MCF 10A (cell line): ENCODE data around the gene ESR1. TPM values are rescaled to one million over a fixed set of nuclear protein-coding genes. Genes with fewer than 3 reads are reported as not detected.
A peak's percentile ranks its signal among the peaks of the same experiment; 100 is the strongest.

Experiments used
- BruUV-seq: library from RNA; stranded (reverse); fragments of 400-500 nt; replicated peaks from 2 replicates; lab custom pipeline; 2021; lab: Mats Ljungman, UMichigan
- CTCF ChIA-PET: fragments of 300-600 bp; sonication (Branson Sonifier 250); formaldehyde crosslinking; extraction: SDS; loops from one replicate; lab custom pipeline; 2021; ENCODE audit warnings: antibody characterized with exemption, inconsistent platforms; lab: Yijun Ruan, JAX
- POLR2A ChIA-PET: fragments of 300-600, 350-650 bp; sonication (Branson Sonifier 250); formaldehyde crosslinking; extraction: SDS; loops from one replicate; lab custom pipeline; 2020; ENCODE audit warnings: antibody characterized with exemption, inconsistent platforms; lab: Yijun Ruan, JAX
- DNase-seq: peaks from one replicate; pipeline ENCODE4 v3.0.0-alpha.2; 2018; ENCODE audit not compliant: unreplicated experiment
- H3K27ac Mint-ChIP-seq: one replicate; pipeline ENCODE4 v1.8.0; 2022; ENCODE audit warnings: mild to moderate bottlenecking, low read depth, mixed read lengths; ENCODE audit not compliant: unreplicated experiment
- H3K27me3 Mint-ChIP-seq: one replicate; pipeline ENCODE4 v1.8.0; 2022; ENCODE audit warnings: mixed read lengths; ENCODE audit not compliant: insufficient read depth, unreplicated experiment
- H3K36me3 Mint-ChIP-seq: one replicate; pipeline ENCODE4 v1.8.0; 2022; ENCODE audit warnings: mild to moderate bottlenecking, moderate library complexity, mixed read lengths; ENCODE audit not compliant: insufficient read depth, unreplicated experiment
- H3K4me1 Mint-ChIP-seq: one replicate; pipeline ENCODE4 v1.8.0; 2022; ENCODE audit warnings: mixed read lengths; ENCODE audit not compliant: insufficient read depth, unreplicated experiment
- H3K4me3 Mint-ChIP-seq: one replicate; pipeline ENCODE4 v1.8.0; 2022; ENCODE audit warnings: mild to moderate bottlenecking, moderate library complexity, mixed read lengths; ENCODE audit not compliant: unreplicated experiment
- H3K9me3 Mint-ChIP-seq: one replicate; pipeline ENCODE4 v1.8.0; 2022; ENCODE audit warnings: mixed read lengths; ENCODE audit not compliant: unreplicated experiment
- intact Hi-C: fragments of 100-400 bp; cut with micrococcal nuclease; formaldehyde crosslinking; loops from 2 replicates; pipeline ENCODE4 v1.14.1; 2022
- total RNA-seq: library from RNA; stranded (reverse); gene quantifications from 2 replicates; pipeline ENCODE4 v1.2.3, GENCODE V29; 2022
- TF ChIP-seq, protein P1 (sequence below): fragments of 200-600 bp; IDR thresholded peaks from one replicate; pipeline ENCODE4 v1.8.0; 2022; ENCODE audit warnings: antibody characterized with exemption, mild to moderate bottlenecking; ENCODE audit not compliant: unreplicated experiment

The ESR1 gene
- total RNA-seq, 1 experiment from 2014 or later: 0.05 TPM

DNA sequence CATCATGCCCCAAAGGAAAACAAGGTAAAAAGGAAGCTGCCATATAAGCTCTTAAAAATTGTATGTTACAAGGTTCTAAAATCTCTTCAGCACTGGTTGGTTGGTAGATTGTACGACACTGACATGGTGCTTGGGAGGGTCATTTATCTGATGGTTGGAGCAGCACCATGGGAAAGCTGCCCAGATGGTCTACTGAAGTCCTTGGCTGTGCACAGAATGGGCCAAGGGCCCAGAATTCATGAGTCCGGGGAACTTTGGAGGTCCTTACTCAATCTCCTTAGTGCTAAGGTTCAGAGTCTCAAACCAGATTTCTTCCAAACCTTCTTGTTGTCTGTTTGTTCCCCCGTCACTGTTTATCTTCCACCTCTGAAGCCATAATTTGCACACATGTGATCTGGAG lies 314.4 kb downstream of the ESR1 start:
- intact Hi-C loops: no loop called here
- H3K36me3 Mint-ChIP-seq: peaks cover 4% of the 10 kb centered on the region
- ChIA-PET POLR2A (no interaction called here), CTCF (interaction anchor here (0.8 to 7.9 kb wide), 3 partner anchors 8 to 431 kb away, joined by 3 to 142 read pairs (median 9); no protein-coding TSS in a partner anchor)
- DNase-seq: no peak
- no peaks in the 10 kb centered on the region for H3K9me3 Mint-ChIP-seq
- no peak overlapping the region for H3K27ac Mint-ChIP-seq
- no peak overlapping the region for H3K4me3 Mint-ChIP-seq
- no peaks in the 10 kb centered on the region for H3K27me3 Mint-ChIP-seq
- no peaks in the 10 kb centered on the region for H3K4me1 Mint-ChIP-seq
- TF ChIP-seq, protein P1, sequence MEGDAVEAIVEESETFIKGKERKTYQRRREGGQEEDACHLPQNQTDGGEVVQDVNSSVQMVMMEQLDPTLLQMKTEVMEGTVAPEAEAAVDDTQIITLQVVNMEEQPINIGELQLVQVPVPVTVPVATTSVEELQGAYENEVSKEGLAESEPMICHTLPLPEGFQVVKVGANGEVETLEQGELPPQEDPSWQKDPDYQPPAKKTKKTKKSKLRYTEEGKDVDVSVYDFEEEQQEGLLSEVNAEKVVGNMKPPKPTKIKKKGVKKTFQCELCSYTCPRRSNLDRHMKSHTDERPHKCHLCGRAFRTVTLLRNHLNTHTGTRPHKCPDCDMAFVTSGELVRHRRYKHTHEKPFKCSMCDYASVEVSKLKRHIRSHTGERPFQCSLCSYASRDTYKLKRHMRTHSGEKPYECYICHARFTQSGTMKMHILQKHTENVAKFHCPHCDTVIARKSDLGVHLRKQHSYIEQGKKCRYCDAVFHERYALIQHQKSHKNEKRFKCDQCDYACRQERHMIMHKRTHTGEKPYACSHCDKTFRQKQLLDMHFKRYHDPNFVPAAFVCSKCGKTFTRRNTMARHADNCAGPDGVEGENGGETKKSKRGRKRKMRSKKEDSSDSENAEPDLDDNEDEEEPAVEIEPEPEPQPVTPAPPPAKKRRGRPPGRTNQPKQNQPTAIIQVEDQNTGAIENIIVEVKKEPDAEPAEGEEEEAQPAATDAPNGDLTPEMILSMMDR: no peak
- BruUV-seq: no TSS peak

DNA sequence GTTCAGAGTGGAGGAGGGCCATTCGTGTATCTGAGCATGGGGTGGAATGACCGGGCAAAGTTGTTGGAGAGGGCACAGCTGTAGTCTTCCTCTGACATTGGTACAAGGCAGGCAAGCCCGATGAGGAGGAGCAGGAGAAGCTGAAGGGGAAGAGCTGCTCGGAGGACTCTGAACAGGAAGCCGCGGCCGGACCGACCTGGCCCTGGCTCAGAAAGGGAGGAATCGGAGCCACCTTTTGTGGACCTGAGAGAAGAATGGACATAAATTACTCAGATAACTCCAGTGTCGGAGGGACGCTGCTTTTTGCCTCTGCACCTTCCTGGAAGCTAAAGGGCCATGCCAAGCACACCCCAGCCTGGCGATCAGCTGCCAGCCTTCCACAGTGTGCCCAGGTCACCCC lies 315.0 kb downstream of the ESR1 start:
- POLR2A ChIA-PET: no interaction called here
- CTCF ChIA-PET: interaction anchor here (0.6 to 7.9 kb wide), 3 partner anchors 23 to 432 kb away, joined by 3 to 142 read pairs (median 9); no protein-coding TSS in a partner anchor
- Mint-ChIP-seq H3K27me3 (no peaks in the 10 kb centered on the region), H3K4me1 (no peaks in the 10 kb centered on the region), H3K27ac (no peak overlapping the region), H3K4me3 (no peak overlapping the region), H3K36me3 (peaks cover 4% of the 10 kb centered on the region), H3K9me3 (no peaks in the 10 kb centered on the region)
- DNase-seq: no peak
- no TSS peak for BruUV-seq
- intact Hi-C loops: no loop called here
- TF ChIP-seq, protein P1: no peak

DNA sequence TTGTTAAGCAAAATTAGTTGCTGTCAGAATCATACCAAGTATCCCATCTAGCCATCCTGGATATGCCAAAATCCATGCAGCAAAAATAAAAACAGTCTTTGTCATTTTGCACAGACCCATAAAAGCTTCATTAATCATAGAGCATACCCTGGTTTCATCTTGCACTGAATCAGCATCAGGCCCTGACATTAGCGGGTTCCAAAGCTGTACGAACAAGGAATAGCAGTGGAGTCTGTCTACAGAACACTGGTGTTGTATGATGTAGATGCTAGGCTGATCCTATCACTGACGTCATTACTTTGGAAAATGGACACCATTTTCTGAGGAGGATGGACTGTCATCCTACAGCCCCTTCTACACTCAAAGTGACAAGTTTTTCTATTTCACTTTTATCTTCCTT lies 315.6 kb downstream of the ESR1 start:
- Mint-ChIP-seq H3K9me3 (no peaks in the 10 kb centered on the region), H3K4me3 (no peak overlapping the region), H3K27me3 (no peaks in the 10 kb centered on the region), H3K4me1 (no peaks in the 10 kb centered on the region), H3K36me3 (peaks cover 4% of the 10 kb centered on the region), H3K27ac (no peak overlapping the region)
- intact Hi-C loops: no loop called here
- ChIA-PET CTCF (interaction anchor here (0.6 to 7.9 kb wide), 6 partner anchors 15 to 682 kb away, joined by 3 to 142 read pairs (median 4); no protein-coding TSS in a partner anchor), POLR2A (interaction anchor here (0.7 kb wide), 1 partner anchor 734 kb away, joined by 4 read pairs; no protein-coding TSS in a partner anchor)
- DNase-seq: no peak
- BruUV-seq: no TSS peak
- TF ChIP-seq, protein P1: no peak

DNA sequence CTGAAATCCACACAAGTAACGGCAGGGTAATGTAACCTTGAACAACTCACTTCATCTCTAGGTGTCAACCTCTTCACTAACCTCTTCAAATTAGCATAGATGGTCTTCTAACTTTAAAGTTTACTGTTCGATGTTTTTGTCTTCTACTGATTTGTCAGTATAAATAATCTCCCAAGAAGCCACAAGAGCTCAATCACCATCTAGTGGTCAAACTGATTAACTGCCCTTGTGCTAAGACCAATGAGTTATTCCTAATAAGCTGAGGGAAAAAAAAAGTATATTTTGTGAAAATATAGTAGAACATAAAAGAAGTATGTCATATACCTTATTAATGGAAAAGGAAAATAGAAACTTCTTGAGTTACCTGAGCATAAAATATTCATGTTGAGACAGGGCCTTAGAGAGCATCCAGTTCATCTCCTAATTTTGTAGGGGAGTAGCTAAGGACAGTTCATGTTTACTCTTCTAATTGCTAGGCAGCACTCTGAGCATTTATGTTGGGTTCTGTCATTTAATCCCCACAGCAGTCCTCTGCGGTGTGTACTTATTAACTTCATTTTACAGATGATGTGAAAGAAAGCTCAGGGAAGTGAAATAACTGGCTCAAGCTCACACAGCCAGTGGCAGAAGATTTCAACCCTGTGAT lies 317.1 kb downstream of the ESR1 start:
- intact Hi-C loops: loop anchor here (1.0 kb wide), 3 partner anchors 166 to 449 kb away; no protein-coding TSS in a partner anchor
- no TSS peak for BruUV-seq
- Mint-ChIP-seq H3K27ac (no peak overlapping the region), H3K4me1 (peaks cover under 1% of the 10 kb centered on the region), H3K4me3 (no peak overlapping the region), H3K36me3 (peaks cover 15% of the 10 kb centered on the region), H3K27me3 (no peaks in the 10 kb centered on the region), H3K9me3 (no peaks in the 10 kb centered on the region)
- ChIA-PET POLR2A (interaction anchor here (0.7 to 4.0 kb wide), 6 partner anchors 24 to 1056 kb away, joined by 3 to 22 read pairs (median 4); no protein-coding TSS in a partner anchor), CTCF (interaction anchor here (0.6 to 7.9 kb wide), 33 partner anchors 9 to 684 kb away, joined by 3 to 142 read pairs (median 4); no protein-coding TSS in a partner anchor)
- TF ChIP-seq, protein P1: peak; percentile 66
- DNase-seq: peak; percentile 72
